OCI-LY1 (cell line): ENCODE results near the gene PSTPIP2.

Experiments used
- EZH2 ChIP-seq: fragments of 200-600 bp; sonication (generic), shearing (Covaris generic); IDR thresholded peaks from 2 replicates; pipeline ENCODE4 v1.8.0; 2017; ENCODE audit warnings: borderline replicate concordance, mixed run types, mild to moderate bottlenecking, antibody characterized with exemption, low read length, moderate library complexity, mixed read lengths
- TF ChIP-seq, protein P1 (sequence below): fragments of 200-600 bp; sonication (generic), shearing (Covaris generic); IDR thresholded peaks from 2 replicates; pipeline ENCODE4 v1.5.1; 2017; ENCODE audit warnings: mild to moderate bottlenecking, antibody characterized with exemption, low read length, moderate library complexity, mixed read lengths

DNA sequence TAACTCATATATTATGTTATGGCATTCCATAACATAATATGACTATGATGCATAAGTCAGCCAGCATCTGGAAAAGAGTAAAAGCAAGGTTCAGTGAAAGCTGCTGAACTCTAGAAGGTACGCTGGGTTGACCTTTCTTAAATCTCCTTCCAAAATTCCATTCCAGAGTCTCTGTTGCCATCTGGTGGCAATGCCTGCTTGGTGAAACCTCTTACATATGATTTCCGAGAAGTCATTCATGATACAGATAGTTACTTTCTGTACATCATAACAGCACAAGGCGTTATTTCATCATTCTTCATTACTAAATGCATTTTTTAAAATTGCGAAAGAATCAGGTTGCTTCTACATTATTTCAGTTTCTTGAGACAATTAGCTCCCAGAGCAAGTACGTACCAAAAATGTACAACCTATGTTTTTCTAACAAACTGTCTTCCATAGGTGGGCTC is 97.9 kb downstream of the PSTPIP2 start:
- TF ChIP-seq, protein P1, sequence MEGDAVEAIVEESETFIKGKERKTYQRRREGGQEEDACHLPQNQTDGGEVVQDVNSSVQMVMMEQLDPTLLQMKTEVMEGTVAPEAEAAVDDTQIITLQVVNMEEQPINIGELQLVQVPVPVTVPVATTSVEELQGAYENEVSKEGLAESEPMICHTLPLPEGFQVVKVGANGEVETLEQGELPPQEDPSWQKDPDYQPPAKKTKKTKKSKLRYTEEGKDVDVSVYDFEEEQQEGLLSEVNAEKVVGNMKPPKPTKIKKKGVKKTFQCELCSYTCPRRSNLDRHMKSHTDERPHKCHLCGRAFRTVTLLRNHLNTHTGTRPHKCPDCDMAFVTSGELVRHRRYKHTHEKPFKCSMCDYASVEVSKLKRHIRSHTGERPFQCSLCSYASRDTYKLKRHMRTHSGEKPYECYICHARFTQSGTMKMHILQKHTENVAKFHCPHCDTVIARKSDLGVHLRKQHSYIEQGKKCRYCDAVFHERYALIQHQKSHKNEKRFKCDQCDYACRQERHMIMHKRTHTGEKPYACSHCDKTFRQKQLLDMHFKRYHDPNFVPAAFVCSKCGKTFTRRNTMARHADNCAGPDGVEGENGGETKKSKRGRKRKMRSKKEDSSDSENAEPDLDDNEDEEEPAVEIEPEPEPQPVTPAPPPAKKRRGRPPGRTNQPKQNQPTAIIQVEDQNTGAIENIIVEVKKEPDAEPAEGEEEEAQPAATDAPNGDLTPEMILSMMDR, result peak; percentile 76
- no peak for TF ChIP-seq EZH2
